ENCODE results near the gene GBX2.

- TF ChIP-seq POLR2A (IDR thresholded peaks at IDR 0.05; ENCODE audit: low read depth, low read length) = no peak
- TF ChIP-seq POLR2AphosphoS5 (IDR thresholded peaks at IDR 0.05; ENCODE audit: low read depth, low read length) = no peak
- TF ChIP-seq TAF1 (IDR thresholded peaks at IDR 0.05; ENCODE audit: borderline replicate concordance, low read depth, low read length) = no peak
These were observed 27.5 kb upstream of the GBX2 start for GRCh38 chr2:236195726-236196125.

Data from GM12892 (cell line).